ENCODE data around the gene NHS. TPM values are rescaled to one million over a fixed set of nuclear protein-coding genes. Genes with fewer than 3 reads are reported as not detected.
A peak's percentile ranks its signal among the peaks of the same experiment; 100 is the strongest.

The NHS gene
- total RNA-seq, result 10.5 and 16.8 TPM in 2 replicates

DNA sequence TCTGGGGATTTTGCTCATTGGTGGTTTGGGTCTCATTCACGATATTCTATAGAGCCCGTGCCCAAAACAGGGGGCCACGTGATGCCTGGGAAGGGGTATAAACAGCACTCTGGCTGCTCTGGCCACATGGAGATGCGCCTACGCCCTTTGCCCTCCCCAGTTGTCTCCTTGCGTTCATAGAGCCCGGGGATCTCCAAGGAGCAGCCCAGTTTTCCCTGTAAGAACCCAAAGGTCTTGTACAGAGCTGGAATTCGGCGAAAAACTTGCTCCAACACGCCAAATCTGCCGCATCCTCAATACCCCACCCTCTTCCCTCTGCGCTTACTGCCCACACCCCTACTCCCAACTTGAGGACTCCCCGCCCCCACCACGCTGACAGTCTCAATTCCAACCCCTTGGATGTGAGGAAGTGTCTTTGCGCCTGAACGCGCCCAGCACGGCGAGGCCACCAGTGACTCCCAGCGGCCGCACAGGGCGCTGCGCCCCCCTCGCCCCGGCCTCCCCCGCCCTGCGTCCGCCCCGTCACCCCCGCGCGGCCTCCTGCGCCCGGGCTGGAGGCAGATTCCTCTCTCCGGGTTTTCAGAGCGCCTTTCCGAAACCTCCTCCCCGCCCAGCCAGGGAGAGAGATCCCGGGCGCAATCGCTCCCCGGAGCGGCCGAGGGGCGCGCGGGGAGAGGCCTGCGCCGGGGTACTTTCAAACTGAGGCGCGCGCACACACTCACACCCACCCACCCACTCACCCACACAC, at the start of gene NHS:
TSS of gene NHS (plus strand) at position 582 of the 748 bp plus-strand sequence. CDS start 558 bp downstream, outside the sequence.
- peak within 1 kb of the TSS; percentile 65 for H3K27ac ChIP-seq (ENCODE audit: low read depth, low read length)
- peaks cover 32% of the 10 kb centered on the region for H3K79me2 ChIP-seq (ENCODE audit: insufficient read depth, low read length)
- H3K36me3 ChIP-seq (ENCODE audit: insufficient read depth, low read length), result no peaks in the 10 kb centered on the region
- peaks cover 2% of the 10 kb centered on the region for H3K27me3 ChIP-seq (ENCODE audit: insufficient read depth, low read length)
- peak within 1 kb of the TSS; percentile 86 for H2AFZ ChIP-seq (ENCODE audit: low read length)
- H3K4me3 ChIP-seq (ENCODE audit: insufficient read depth, low read length), result peak within 1 kb of the TSS; percentile 81
- H3K9me3 ChIP-seq (ENCODE audit: low read depth, low read length), result no peaks in the 10 kb centered on the region
- peaks cover 3% of the 10 kb centered on the region for H3K4me1 ChIP-seq (ENCODE audit: insufficient read depth, low read length)
- peaks cover 14% of the 10 kb centered on the region for H4K20me1 ChIP-seq (ENCODE audit: insufficient read depth, low read length)
- H3K4me2 ChIP-seq (ENCODE audit: insufficient read depth, low read length), result peak within 1 kb of the TSS; percentile 85
- TF ChIP-seq, protein P1, sequence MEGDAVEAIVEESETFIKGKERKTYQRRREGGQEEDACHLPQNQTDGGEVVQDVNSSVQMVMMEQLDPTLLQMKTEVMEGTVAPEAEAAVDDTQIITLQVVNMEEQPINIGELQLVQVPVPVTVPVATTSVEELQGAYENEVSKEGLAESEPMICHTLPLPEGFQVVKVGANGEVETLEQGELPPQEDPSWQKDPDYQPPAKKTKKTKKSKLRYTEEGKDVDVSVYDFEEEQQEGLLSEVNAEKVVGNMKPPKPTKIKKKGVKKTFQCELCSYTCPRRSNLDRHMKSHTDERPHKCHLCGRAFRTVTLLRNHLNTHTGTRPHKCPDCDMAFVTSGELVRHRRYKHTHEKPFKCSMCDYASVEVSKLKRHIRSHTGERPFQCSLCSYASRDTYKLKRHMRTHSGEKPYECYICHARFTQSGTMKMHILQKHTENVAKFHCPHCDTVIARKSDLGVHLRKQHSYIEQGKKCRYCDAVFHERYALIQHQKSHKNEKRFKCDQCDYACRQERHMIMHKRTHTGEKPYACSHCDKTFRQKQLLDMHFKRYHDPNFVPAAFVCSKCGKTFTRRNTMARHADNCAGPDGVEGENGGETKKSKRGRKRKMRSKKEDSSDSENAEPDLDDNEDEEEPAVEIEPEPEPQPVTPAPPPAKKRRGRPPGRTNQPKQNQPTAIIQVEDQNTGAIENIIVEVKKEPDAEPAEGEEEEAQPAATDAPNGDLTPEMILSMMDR (IDR thresholded peaks at IDR 0.05; ENCODE audit: extremely low read depth, low read depth, low read length), result peak; percentile 18
- peak; percentile 96 for DNase-seq (ENCODE audit: insufficient read length, low spot score, missing footprints)

DNA sequence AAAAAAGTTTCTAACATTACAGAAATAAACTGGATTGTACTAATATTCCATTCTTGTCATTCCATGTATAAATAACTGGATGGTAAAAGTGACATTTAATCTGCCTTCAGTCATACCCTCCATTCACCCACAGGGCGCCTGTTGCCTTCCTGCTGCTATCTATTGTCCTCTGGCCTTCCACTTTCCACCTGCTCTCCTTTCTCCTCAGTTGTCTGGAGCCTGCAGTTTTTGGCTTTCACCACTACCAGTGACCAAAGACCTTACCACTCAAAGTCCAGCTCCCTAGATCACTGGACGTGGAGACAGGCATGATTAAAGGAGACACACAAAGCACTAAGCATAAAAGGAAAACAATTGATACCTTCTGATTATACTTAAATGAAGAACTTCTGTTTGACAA, 46.2 kb upstream of the NHS start:
- Histone ChIP-seq H3K27ac (ENCODE audit: low read depth, low read length) (no peak overlapping the region), H3K4me1 (ENCODE audit: insufficient read depth, low read length) (no peaks in the 10 kb centered on the region), H3K79me2 (ENCODE audit: insufficient read depth, low read length) (no peaks in the 10 kb centered on the region), H4K20me1 (ENCODE audit: insufficient read depth, low read length) (no peaks in the 10 kb centered on the region), H2AFZ (ENCODE audit: low read length) (no peak overlapping the region), H3K9me3 (ENCODE audit: low read depth, low read length) (no peaks in the 10 kb centered on the region), H3K4me2 (ENCODE audit: insufficient read depth, low read length) (no peak overlapping the region), H3K4me3 (ENCODE audit: insufficient read depth, low read length) (no peak overlapping the region), H3K36me3 (ENCODE audit: insufficient read depth, low read length) (no peaks in the 10 kb centered on the region), H3K27me3 (ENCODE audit: insufficient read depth, low read length) (no peaks in the 10 kb centered on the region)
- TF ChIP-seq, protein P1 (IDR thresholded peaks at IDR 0.05; ENCODE audit: extremely low read depth, low read depth, low read length), result no peak
- DNase-seq (ENCODE audit: insufficient read length, low spot score, missing footprints), result no peak

DNA sequence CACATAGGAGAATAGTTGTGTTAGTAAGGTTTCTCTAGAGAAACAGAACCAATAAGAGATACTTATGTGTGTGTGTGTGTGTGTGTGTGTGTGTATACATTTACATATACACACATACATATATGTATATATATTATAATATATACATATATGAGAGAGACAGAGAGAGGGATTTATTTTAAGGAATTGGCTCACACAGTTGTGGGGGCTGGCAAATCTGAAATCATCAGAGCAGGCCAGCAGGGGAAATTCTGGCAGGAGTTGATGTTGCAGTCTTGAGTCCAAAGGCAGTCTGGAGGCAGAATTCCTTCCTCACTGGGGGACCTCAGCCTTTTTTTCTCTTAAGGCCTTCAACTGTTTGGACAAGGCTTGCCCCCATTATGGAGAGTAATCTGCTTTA, 38.6 kb upstream of the NHS start:
- Histone ChIP-seq H3K79me2 (ENCODE audit: insufficient read depth, low read length) (no peaks in the 10 kb centered on the region), H3K4me1 (ENCODE audit: insufficient read depth, low read length) (no peaks in the 10 kb centered on the region), H3K27ac (ENCODE audit: low read depth, low read length) (no peak overlapping the region), H3K4me3 (ENCODE audit: insufficient read depth, low read length) (no peak overlapping the region), H3K36me3 (ENCODE audit: insufficient read depth, low read length) (no peaks in the 10 kb centered on the region), H3K9me3 (ENCODE audit: low read depth, low read length) (no peaks in the 10 kb centered on the region), H3K27me3 (ENCODE audit: insufficient read depth, low read length) (peaks cover 4% of the 10 kb centered on the region), H3K4me2 (ENCODE audit: insufficient read depth, low read length) (no peak overlapping the region), H2AFZ (ENCODE audit: low read length) (no peak overlapping the region), H4K20me1 (ENCODE audit: insufficient read depth, low read length) (no peaks in the 10 kb centered on the region)
- DNase-seq (ENCODE audit: insufficient read length, low spot score, missing footprints), result no peak
- TF ChIP-seq, protein P1 (IDR thresholded peaks at IDR 0.05; ENCODE audit: extremely low read depth, low read depth, low read length), result no peak

DNA sequence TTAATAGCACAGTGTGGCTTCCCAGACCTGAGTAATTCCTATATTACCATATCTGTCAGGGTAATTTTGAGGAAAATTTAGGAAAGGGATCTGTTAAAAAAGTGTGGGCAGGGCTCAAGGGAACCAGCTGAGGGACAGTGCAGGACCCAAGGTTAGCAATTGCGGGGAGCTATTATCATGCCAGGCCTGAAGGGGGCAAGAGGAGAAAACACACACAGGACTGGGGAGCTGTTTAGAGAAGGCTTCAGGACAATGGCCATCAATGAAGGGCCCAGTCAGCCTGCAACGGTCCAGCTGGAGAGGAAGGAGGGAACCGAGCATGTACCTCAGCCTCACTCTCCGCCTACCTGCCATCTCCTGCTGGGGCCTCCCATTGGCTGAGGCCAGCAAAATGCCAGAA, 19.0 kb upstream of the NHS start:
- H3K79me2 ChIP-seq (ENCODE audit: insufficient read depth, low read length), result no peaks in the 10 kb centered on the region
- no peaks in the 10 kb centered on the region for H3K9me3 ChIP-seq (ENCODE audit: low read depth, low read length)
- H3K27ac ChIP-seq (ENCODE audit: low read depth, low read length), result no peak overlapping the region
- no peak overlapping the region for H2AFZ ChIP-seq (ENCODE audit: low read length)
- H3K4me3 ChIP-seq (ENCODE audit: insufficient read depth, low read length), result no peak overlapping the region
- H3K4me1 ChIP-seq (ENCODE audit: insufficient read depth, low read length), result no peaks in the 10 kb centered on the region
- no peaks in the 10 kb centered on the region for H3K36me3 ChIP-seq (ENCODE audit: insufficient read depth, low read length)
- no peak overlapping the region for H3K4me2 ChIP-seq (ENCODE audit: insufficient read depth, low read length)
- DNase-seq (ENCODE audit: insufficient read length, low spot score, missing footprints), result no peak
- H4K20me1 ChIP-seq (ENCODE audit: insufficient read depth, low read length), result no peaks in the 10 kb centered on the region
- TF ChIP-seq, protein P1 (IDR thresholded peaks at IDR 0.05; ENCODE audit: extremely low read depth, low read depth, low read length), result no peak
- H3K27me3 ChIP-seq (ENCODE audit: insufficient read depth, low read length), result no peaks in the 10 kb centered on the region

Data from osteoblast (primary cell).